Activated CD4-positive, alpha-beta T cell treated with anti-CD3 and anti-CD28 coated beads for 4 hours (primary cell): ENCODE results near the gene TAOK2.
"Not testable (repeated sequence)": the region's sequence is repeated elsewhere in the genome, so short reads cannot be mapped to it uniquely, and the experiment has no call there.

Source experiments
- DNase-seq, 2 donors: peaks; one replicate each; pipeline ENCODE4 v3.0.0-alpha.2; 2020

TAOK2 gene

GRCh38 chr16:30004811-30005242, 31.2 kb downstream of the TAOK2 start:
- no peak for DNase-seq

GRCh38 chr16:30005341-30006094, 31.9 kb downstream of the TAOK2 start:
- peak; percentile 40 to 48 for DNase-seq

DNA sequence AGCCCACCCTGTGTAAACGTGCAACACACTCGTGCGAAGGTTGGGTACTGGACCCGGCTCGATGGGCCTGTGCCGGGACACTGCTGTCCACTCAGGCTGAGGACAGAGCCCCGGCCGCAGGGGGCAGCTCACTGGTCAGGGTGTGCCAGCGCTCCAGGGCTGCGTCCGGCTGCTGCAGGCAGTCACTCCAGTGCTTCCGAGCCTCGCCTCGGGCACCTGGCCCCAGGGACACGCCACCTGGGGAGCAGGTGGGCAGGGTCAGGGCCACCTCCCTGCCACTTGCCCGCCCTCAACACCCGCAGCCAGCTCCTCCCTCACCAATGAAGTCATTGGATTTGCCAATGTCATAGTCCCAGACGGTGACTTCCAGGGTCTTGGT, 32.4 kb downstream of the TAOK2 start:
- no peak for DNase-seq

DNA sequence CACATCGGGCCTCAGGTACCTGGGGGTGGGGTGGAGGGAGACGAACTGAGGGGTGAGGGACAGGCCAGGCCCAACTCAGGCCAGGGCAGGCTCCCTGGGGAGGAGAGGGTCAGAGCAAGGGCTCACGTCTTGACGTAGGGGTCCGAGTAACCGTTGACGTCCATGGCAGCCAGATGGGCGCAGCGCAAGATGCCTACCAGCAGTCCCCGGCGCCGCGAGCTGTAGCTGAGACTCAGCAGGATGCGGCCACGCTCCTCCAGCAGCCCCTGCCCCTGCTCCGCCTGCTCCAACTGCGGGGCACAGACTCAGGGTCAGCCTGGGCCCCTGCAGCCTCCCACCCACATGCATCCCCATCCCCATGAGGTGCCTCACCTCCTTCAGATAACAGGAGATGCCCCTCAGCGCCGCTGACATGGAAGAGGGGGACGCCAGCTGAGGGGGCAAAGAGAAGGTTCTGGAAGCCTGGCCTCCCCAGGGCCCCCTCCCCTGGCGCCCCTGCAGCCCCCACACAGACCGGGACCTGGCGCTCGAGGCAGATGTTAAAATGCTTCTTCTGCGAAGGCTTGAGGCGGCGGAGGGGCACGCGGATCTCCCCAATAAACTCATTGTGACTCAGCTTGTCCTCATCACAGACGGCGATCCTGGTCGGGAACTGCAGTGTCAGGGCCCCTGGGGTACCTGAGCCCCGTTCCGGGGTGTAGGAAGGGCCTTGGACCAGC, 33.1 kb downstream of the TAOK2 start:
- DNase-seq, result no peak

DNA sequence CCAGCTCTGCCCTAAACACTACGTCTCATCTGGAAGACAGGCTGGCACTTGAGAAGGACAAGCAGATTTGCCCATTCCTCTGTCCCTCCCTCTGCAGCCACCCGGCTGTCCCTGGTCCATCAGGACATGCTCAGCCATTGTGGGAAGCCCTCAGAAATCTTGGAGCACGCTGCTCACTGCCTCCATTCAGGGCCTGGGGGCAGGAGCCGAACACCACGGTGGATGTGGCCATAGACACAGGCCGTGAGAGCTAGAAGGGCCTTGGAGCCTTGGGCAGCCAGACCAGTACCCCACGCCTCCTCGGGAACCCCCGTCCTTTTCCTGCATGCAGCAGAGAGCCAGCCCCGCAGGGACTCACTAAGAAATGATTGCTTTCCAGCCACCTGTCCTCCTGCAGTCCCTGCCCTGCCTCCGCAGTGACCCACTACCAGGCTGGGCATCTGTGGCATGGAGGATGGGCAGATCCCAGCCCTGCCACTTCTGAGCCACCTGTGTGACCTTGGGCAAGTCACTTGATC, 33.8 kb downstream of the TAOK2 start:
- DNase-seq, result no peak

DNA sequence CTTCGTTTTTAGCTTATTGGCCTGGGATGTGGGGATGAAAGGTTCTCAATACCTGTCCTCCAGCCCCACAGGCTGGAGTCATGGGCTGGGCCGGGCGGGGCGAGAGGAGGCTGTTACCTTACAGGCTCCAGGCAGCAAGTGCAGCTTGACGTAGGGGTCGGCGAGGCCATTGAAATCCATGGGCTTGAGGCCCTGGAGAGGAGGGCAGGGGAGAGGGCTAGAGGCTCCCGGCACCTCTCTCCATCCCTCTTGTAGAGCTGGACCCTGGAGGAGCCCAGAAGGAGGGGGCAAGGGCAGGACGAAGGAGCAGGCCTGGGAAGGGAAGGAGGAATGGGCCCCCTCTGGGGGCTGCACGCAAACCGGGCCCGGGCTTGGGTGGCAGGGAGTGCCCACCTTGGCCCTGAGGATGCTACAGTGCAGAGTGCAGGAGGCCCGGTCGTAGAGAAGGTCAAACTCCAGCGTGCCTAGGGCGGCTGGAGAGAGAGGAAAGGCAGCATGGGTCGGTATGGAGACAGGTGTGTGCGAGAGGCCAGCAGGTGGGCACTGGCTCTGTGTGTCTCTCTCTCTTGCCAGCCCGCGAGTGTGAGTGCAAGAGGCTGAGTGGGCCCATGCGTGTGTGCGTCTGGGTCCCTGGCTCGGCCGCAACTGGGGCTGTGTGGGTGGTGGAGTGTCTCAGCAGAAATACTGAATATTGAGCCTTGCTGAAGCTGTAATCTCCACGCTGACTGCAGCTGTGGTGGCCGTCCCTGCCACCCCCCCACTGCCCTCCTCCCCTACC, 35.6 kb downstream of the TAOK2 start:
- no peak for DNase-seq

GRCh38 chr16:30009990-30010843, 36.5 kb downstream of the TAOK2 start:
- DNase-seq, result no peak

DNA sequence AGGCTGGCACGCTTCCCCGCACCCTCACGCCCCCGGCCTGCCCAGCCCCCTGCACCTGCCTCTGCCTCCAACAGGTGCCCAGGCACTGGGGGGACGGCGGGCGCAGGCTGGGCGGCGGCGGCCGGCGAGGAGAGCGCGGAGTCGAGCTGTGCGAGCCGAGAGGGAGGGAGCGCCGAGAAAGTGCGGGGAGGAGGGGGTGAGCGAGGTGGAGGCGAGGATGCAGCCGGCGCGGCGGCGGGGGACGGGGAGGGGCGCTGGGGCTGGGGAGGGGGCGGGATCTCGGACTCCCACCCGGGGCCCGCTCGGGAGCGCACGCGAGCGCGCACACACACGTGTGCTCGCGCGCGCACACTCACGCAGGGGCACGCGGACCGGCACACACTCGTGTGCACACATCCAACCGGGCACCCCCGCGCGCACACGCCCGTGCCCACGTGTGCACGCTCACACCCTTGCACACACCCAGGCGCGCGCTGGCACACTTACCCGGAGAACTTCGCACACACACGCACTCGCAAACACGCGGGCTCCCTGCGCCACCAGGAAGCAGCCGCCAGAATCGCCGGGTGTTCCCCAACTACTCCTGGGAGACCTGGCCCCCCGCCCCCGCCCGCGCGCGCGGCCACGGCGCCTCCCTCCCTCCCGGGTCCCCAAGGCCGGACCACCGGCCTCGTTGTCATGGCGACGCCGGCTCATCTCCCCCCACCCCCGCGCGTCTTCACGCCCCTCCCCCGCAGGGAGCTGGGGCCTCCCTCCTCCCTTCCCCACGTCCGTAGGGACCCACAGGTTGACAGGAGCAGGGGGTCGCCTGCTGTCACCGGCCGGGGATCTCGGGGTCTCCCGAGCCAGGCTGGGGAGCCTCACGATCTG, 37.4 kb downstream of the TAOK2 start, which contains the start of gene DOC2A:
DOC2A (minus strand) TSS at position 184 of the 870 bp plus-strand sequence. CDS start 805 bp downstream, outside the sequence.
- peak; percentile 24 to 46 for DNase-seq

- DNase-seq, result no peak
Observed at GRCh38 chr16:30011714-30012504, 38.2 kb downstream of the TAOK2 start.

- DNase-seq, result not testable (repeated sequence)
Observed at GRCh38 chr16:30012598-30012997, 38.9 kb downstream of the TAOK2 start.

DNA sequence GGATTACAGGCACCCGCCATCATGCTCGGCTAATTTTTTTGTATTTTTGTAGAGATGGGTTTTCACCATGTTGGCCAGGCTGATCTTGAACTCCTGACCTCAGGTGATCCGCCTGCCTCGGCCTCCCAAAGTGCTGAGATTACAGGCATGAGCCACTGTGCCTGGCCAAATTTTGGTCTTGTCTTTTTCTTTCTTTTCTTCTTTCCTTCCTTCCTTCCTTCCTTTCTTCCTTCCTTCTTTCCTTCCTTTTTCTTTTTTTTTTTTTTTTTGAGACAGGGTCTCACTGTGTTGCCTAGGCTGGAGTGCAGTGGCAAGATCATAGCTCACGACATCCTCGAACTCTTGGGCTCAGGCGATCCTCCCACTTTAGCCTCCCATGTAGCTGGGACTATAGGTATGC, 41.8 kb downstream of the TAOK2 start:
- not testable (repeated sequence) for DNase-seq

DNA sequence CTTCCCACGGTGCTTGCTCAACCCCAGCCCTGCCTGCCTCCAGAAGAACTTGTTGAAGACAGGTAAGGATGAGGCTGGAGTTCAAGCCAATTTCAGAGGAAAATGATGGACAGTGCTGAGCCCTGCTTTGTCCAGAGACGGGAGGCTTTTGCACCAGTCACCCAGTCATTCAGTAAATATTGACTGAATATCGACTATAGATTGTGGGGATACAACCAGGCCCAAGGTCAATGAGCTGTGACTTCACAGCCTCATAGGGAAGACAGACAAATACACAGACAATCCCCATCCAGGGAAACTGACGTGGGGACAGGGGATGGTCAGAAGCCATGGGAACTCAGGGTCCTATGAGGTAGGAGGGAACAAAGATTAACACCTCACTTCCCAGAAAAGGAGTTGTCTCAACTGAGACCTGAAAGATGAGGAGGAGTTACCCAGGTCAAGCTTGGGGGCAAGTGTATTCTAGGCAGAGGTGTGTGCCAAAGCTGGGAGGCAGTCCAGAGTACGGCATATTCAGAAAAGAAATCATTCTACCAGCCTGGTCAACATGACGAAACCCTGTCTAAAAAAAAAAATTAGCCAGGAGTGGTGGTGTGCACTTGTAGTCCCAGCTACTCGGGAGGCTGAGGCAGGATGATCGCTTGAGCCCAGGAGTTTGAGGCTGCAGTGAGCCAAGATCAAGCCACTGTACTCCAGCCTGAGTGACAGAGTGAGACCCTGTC, 43.0 kb downstream of the TAOK2 start:
- no peak for DNase-seq

DNA sequence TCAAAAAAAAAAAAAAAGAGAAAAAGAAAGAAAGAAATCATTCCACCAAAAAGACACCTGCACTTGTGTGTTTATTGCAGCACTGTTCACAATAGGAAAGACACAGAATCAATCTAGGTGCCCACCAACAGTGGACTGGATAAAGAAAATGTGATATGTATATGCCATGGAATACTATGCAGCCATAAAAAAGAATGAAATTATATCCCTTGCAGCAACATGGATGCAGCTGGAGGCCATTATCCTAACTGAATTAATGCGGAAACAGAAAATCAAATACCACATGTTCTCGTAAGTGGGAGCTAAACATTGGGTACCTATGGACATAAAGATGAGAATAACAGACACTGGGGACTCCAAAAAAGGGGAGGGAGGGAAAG, 43.6 kb downstream of the TAOK2 start:
- no peak for DNase-seq

- not testable (repeated sequence) for DNase-seq
Observed at GRCh38 chr16:30017937-30018336, 44.3 kb downstream of the TAOK2 start.

DNA sequence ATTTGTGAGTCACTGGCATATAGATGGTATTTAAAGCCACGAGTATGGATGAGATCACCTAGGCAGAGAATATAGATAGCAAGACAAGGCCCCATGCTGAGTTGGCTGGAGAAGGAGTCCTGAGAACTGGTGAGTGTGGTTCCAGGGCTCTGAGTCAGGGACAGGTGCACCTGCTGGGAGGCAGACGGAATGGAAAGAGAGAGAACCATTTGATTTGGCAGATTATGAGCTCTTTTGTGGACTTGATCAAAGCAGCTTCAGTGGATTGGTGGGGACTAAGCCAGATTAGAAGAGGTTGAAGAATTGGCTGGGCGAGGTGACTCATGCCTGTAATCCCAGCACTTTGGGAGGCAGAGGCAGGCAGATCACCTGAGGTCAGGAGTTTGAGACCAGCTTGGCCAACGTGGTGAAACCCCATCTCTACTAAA, 45.1 kb downstream of the TAOK2 start:
- no peak for DNase-seq

DNA sequence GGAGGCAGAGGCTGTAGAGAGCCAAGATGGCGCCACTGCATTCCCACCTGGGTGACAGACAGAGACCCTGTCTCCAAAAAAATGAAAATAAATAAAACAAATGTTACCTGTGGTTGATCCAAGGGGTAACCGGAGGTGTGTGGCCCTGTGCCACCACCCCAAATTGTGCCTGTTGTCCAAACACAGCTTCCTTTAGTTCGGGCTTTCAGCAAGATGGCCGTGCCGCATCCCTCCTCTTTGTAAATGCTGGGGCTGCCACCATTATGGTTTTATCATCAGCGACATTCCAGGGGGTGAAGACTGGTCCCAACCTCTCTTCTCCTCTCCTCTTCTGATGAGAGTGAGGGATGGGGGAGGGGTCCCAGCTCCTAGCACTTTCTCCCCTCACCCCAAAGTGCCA, 49.2 kb downstream of the TAOK2 start, which contains the start of gene C16orf92:
C16orf92 (plus strand) TSS at position 312 of the 400 bp plus-strand sequence. CDS start 143 bp downstream, outside the sequence.
- no peak for DNase-seq

GRCh38 chr16:30023586-30023985, 49.9 kb downstream of the TAOK2 start:
- DNase-seq, result no peak

GRCh38 chr16:30024451-30024850, 50.8 kb downstream of the TAOK2 start:
- DNase-seq, result no peak

DNA sequence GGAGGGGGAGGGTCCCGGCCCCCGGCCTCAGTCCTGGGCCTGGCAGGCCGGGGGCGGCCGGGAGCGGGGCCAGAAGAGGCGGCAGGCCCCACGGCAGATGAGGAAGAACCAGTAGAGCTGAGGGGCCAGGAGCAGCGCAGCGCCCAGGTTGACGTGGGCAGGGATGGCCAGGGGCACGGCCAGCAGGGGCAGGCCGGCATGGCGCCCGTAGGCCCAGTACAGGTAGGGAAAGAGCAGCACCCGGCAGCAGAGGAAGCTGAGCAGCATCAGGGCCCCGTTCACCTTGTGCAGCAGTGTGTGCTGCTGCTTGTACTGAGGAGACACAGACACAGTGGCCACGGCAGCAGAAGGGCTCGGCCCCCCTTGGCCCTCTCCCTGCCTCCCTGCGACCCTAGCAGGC, 51.5 kb downstream of the TAOK2 start:
- no peak for DNase-seq
